Tibial artery (tissue), 4 donors: ENCODE data around the gene SLC49A3.

Source experiments
- DNase-seq, 2 donors: peaks; one replicate each; pipeline ENCODE4 v3.0.0-alpha.2; 2019
- H3K27ac ChIP-seq, 2 donors: fragments of 200-600 bp; sonication (generic) in 1 of 2; 1 replicate in 1 of 2; 2 replicates in 1 of 2; pipeline ENCODE4 v1.5.1; 2018 to 2019; ENCODE audit warnings: mild to moderate bottlenecking in 1 of 2
- H3K27me3 ChIP-seq, 2 donors: fragments of 200-600 bp; sonication (generic) in 1 of 2; one replicate each; pipeline versions ENCODE4 v1.5.1 to v1.6.0; 2016 to 2019
- H3K36me3 ChIP-seq, 3 donors: fragments of 200-600 bp; sonication (generic) in 2 of 3; one replicate each; pipeline ENCODE4 v1.5.1; 2016 to 2019; ENCODE audit warnings: mild to moderate bottlenecking in 2 of 3
- H3K4me1 ChIP-seq, 4 donors: fragments of 200-600 bp; sonication (generic) in 2 of 4; 1 replicate in 3 of 4; 2 replicates in 1 of 4; pipeline ENCODE4 v1.5.1; 2016 to 2019
- H3K4me3 ChIP-seq, 2 donors: fragments of 200-600 bp; sonication (generic) in 1 of 2; 1 replicate in 1 of 2; 2 replicates in 1 of 2; pipeline ENCODE4 v1.5.1; 2018 to 2019; ENCODE audit warnings: mild to moderate bottlenecking in 2 of 2
- H3K9me3 ChIP-seq, 3 donors: fragments of 200-600 bp; sonication (generic) in 1 of 3; one replicate each; pipeline ENCODE4 v1.5.1; 2016 to 2019
- intact Hi-C: fragments of 100-400 bp; cut with DNase I; formaldehyde crosslinking; loops from one replicate; pipeline ENCODE4 v1.15.0; 2023; ENCODE audit warnings: low total_unique reads
- TF ChIP-seq, protein P1 (sequence below), 2 experiments: fragments of 200-600 bp in 1 of 2; fragments of 450-650 bp in 1 of 2; IDR thresholded peaks; one replicate each; pipeline ENCODE4 v1.5.1; 2017 to 2019; ENCODE audit warnings: antibody characterized with exemption in 2 of 2, mild to moderate bottlenecking in 1 of 2, moderate library complexity in 1 of 2

Gene SLC49A3

GRCh38 chr4:678331-679103 lies 10.4 kb downstream of the SLC49A3 start:
- Histone ChIP-seq H3K4me1 (peaks cover 0 to 39% (median 22%) of the 10 kb centered on the region in 4 donors), H3K9me3 (no peaks in the 10 kb centered on the region), H3K36me3 (no peaks in the 10 kb centered on the region), H3K27ac (no peak overlapping the region), H3K27me3 (peaks cover 0 to 71% of the 10 kb centered on the region in 2 donors), H3K4me3 (no peak overlapping the region)
- TF ChIP-seq, protein P1, sequence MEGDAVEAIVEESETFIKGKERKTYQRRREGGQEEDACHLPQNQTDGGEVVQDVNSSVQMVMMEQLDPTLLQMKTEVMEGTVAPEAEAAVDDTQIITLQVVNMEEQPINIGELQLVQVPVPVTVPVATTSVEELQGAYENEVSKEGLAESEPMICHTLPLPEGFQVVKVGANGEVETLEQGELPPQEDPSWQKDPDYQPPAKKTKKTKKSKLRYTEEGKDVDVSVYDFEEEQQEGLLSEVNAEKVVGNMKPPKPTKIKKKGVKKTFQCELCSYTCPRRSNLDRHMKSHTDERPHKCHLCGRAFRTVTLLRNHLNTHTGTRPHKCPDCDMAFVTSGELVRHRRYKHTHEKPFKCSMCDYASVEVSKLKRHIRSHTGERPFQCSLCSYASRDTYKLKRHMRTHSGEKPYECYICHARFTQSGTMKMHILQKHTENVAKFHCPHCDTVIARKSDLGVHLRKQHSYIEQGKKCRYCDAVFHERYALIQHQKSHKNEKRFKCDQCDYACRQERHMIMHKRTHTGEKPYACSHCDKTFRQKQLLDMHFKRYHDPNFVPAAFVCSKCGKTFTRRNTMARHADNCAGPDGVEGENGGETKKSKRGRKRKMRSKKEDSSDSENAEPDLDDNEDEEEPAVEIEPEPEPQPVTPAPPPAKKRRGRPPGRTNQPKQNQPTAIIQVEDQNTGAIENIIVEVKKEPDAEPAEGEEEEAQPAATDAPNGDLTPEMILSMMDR (IDR thresholded peaks at IDR 0.05) = no peak
- DNase-seq = no peak
- intact Hi-C loops = loop anchor here (10.0 kb wide), 3 partner anchors 106 to 344 kb away; partner anchors contain the start of gene ZNF141

- Histone ChIP-seq H3K4me3 (no peak overlapping the region), H3K36me3 (peaks cover 3 to 4% (median 4%) of the 10 kb centered on the region in 3 donors), H3K27me3 (peaks cover 0 to 63% of the 10 kb centered on the region in 2 donors), H3K27ac (no peak overlapping the region), H3K9me3 (no peaks in the 10 kb centered on the region), H3K4me1 (peaks cover 0 to 47% (median 28%) of the 10 kb centered on the region in 4 donors)
- TF ChIP-seq, protein P1 (IDR thresholded peaks at IDR 0.05) = no peak
- intact Hi-C loops = loop anchor here (10.0 kb wide), 3 partner anchors 107 to 343 kb away; partner anchors contain the start of gene ZNF141
- no peak for DNase-seq
Observed at GRCh38 chr4:677431-678293, 11.3 kb downstream of the SLC49A3 start.

DNA sequence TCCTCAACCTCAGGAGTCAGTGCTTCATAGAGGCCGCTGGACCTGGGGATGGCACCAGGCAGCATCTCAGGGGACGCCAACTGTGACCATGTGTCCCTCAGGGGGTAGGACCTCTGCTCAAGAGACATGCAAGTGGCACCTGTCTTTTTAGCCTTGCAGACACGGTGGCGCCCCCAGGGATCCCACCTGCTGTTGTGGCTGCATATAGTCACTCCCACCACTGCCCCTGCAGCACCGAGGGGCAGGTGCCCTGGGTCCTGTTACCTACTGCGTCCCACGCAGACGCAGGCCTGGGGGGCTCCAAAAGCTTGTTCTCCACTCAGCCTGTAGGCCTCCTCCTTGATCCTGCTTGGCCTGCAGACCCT lies 12.1 kb downstream of the SLC49A3 start:
- Histone ChIP-seq H3K9me3 (no peaks in the 10 kb centered on the region), H3K4me1 (peaks cover 0 to 47% (median 28%) of the 10 kb centered on the region in 4 donors), H3K4me3 (no peak overlapping the region), H3K27me3 (peaks cover 0 to 55% of the 10 kb centered on the region in 2 donors), H3K36me3 (peaks cover 12% of the 10 kb centered on the region in 3 donors), H3K27ac (no peak overlapping the region)
- DNase-seq = peak in 1 of 2 donors; percentile 65
- intact Hi-C loops = loop anchor here (10.0 kb wide), 3 partner anchors 108 to 342 kb away; partner anchors contain the start of gene ZNF141
- TF ChIP-seq, protein P1 (IDR thresholded peaks at IDR 0.05) = no peak

DNA sequence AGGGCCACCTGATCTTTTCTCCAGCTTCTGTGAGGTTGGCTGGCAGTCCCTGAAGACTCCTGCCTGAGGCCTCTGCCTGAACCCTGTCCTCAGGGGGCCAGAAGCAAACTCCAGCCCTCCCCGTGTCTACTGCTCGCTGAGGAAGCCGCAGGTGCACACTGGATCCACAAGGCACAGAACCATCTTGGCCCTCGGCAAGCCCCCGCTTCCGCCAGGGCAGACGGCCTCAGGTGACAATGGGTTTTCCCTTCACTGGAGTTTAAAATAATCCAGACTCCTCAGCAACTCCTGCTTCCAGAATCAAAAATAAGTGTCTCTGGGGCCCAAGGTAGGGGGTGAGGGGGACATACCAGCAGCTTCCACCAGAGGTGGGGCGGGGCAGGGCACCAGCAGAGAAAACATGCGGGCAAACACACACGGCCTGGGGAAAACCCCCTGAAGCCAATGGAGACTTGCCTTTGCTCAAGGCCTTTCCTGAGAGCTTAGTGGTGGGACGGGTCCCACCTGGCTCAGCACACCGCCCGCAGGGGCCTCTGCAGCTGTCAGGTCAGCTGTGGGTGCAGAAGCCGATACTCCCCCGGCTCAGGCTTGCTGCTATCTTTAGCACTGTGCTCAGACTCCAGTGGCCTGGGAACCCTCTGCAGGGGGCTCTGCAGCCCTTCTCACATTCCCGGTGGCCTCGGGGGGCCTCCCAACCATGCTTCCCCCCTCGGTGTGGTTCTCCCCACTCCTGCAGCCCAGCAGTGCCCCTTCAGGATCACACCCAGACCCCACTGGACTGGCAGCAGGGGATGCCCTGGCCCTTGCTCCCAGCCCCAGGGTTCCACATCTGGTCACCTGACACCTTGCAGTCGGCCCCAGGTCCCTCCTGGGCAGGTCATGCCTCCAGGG lies 12.7 kb downstream of the SLC49A3 start:
- TF ChIP-seq, protein P1 (IDR thresholded peaks at IDR 0.05) = no peak
- Histone ChIP-seq H3K9me3 (no peaks in the 10 kb centered on the region), H3K4me3 (no peak overlapping the region), H3K27ac (no peak overlapping the region), H3K27me3 (peaks cover 0 to 51% of the 10 kb centered on the region in 2 donors), H3K4me1 (peaks cover 0 to 45% (median 27%) of the 10 kb centered on the region in 4 donors), H3K36me3 (peaks cover 15 to 18% (median 18%) of the 10 kb centered on the region in 3 donors)
- intact Hi-C loops = loop anchor here (10.0 kb wide), 3 partner anchors 109 to 341 kb away; partner anchors contain the start of gene ZNF141
- DNase-seq = no peak
